Measurements from ENCODE around the gene EIF3F. TPM values are rescaled to one million over a fixed set of nuclear protein-coding genes. Genes with fewer than 3 reads are reported as not detected.

The EIF3F gene
- total and polyA plus RNA-seq, 2 of the 4 experiments (the other 2 are of a cell fraction) = 279 to 306 TPM

DNA sequence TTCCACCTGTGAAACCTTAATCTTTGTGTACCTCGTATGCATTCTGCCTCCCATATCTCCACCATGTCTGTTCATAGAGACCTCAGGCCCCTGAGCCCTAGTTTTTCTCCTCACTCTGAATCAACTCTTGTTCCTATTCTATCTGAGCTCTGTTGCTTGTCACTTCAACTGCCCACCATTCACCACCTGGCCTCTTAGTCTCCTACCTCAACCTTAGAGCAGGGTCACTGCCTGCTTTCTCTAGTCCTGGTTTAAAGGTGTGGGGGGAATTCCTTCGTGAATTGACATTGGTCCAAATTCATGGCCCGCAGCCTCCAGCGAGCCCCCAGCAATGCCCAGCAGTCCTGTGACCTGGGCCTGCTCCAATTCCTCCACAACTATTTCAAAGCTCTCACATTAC lies 54.4 kb downstream of the EIF3F start:
- Histone ChIP-seq H3K4me1 (ENCODE audit: control insufficient read depth, insufficient read depth, low read length) (no peaks in the 10 kb centered on the region), H2BK20ac (ENCODE audit: low read depth, low read length) (no peak overlapping the region), H2BK15ac (ENCODE audit: low read depth, low read length) (no peak overlapping the region), H3K23ac (ENCODE audit: low read depth, low read length) (no peak overlapping the region), H4K5ac (ENCODE audit: low read depth, low read length) (no peak overlapping the region), H3K18ac (ENCODE audit: low read depth, low read length) (no peak overlapping the region), H2BK5ac (ENCODE audit: low read depth, low read length, poor library complexity, severe bottlenecking) (no peak overlapping the region), H3K14ac (replicated peaks; ENCODE audit: low read depth, low read length) (no peak overlapping the region), H2AK9ac (replicated peaks; ENCODE audit: low read depth, low read length, poor library complexity) (no peak overlapping the region), H3K36me3 (ENCODE audit: control insufficient read depth, insufficient read depth, low read length) (no peaks in the 10 kb centered on the region), H3K9me3 (ENCODE audit: control insufficient read depth, insufficient read depth, low read length) (no peaks in the 10 kb centered on the region), H3K27ac (ENCODE audit: insufficient read depth, low read length) (no peak overlapping the region), H2AFZ (replicated peaks; ENCODE audit: low read length, poor library complexity) (no peak overlapping the region), H3K27me3 (ENCODE audit: control insufficient read depth, insufficient read depth, low read length) (peaks cover 10% of the 10 kb centered on the region), H4K8ac (ENCODE audit: low read depth in 2 of 2, low read length in 2 of 2) (no peak overlapping the region), H3K4me3 (ENCODE audit: insufficient read depth, low read depth, low read length) (no peak overlapping the region), H3K4me2 (ENCODE audit: low read depth, low read length) (no peak overlapping the region), H3K9ac (ENCODE audit: low read depth, low read length) (no peak overlapping the region), H3K4ac (ENCODE audit: low read depth, low read length) (no peak overlapping the region), H3K79me1 (ENCODE audit: low read depth in 1 of 2, low read length in 2 of 2) (no peaks in the 10 kb centered on the region), H3K56ac (ENCODE audit: extremely low read depth, insufficient read depth, low read length) (no peak overlapping the region), H4K20me1 (ENCODE audit: insufficient read depth, low read length) (no peaks in the 10 kb centered on the region), H2BK120ac (ENCODE audit: low read depth, low read length) (no peak overlapping the region), H3K9me1 (ENCODE audit: insufficient read depth, low read length) (no peaks in the 10 kb centered on the region), H4K91ac (ENCODE audit: insufficient read depth, low read depth, low read length) (no peak overlapping the region), H2AK5ac (ENCODE audit: low read depth, low read length) (no peak overlapping the region)
- ChIA-PET POLR2A (ENCODE audit: unreplicated experiment) (no interaction called here), CTCF (interaction anchor here (1.0 kb wide), 1 partner anchor 9 kb away, joined by 3 read pairs; no protein-coding TSS in a partner anchor)
- intact Hi-C loops (cut with micrococcal nuclease) (no loop called here), dilution Hi-C loops (cut with HindIII; ENCODE audit: low sequenced_read_pairs, unreplicated experiment) (no loop called here), in situ Hi-C loops (cut with MboI; ENCODE audit: low sequenced_read_pairs) (no loop called here)
- 86% methylated on average over 1 of the region's 4 CpGs; no CpG with 5 or more reads in 1 of the 2 experiments for WGBS, 2 experiments (ENCODE audit: extremely low coverage in 2 of 2, insufficient read length in 1 of 2)
- no TSS peak for BruUV-seq (replicated peaks)
- ATAC-seq (ENCODE audit: low read depth) (no peak), DNase-seq (no peak)
- no peak for TF ChIP-seq RAD21 (IDR thresholded peaks at IDR 0.05; ENCODE audit: low read length)
- no peak for TF ChIP-seq CEBPB (IDR thresholded peaks at IDR 0.05; ENCODE audit: low read depth, low read length)
- TF ChIP-seq SMC3 (IDR thresholded peaks at IDR 0.05; ENCODE audit: low read depth, low read length) = no peak
- no peak for TF ChIP-seq RFX5 (IDR thresholded peaks at IDR 0.05; ENCODE audit: low read depth, low read length)
- TF ChIP-seq, protein P1, sequence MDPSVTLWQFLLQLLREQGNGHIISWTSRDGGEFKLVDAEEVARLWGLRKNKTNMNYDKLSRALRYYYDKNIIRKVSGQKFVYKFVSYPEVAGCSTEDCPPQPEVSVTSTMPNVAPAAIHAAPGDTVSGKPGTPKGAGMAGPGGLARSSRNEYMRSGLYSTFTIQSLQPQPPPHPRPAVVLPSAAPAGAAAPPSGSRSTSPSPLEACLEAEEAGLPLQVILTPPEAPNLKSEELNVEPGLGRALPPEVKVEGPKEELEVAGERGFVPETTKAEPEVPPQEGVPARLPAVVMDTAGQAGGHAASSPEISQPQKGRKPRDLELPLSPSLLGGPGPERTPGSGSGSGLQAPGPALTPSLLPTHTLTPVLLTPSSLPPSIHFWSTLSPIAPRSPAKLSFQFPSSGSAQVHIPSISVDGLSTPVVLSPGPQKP (IDR thresholded peaks at IDR 0.05; ENCODE audit: borderline replicate concordance, low read depth, low read length) = no peak
- no peak for TF ChIP-seq POLR2A (IDR thresholded peaks at IDR 0.05; ENCODE audit: low read depth, low read length)
- no peak for TF ChIP-seq NFE2L2 (IDR thresholded peaks at IDR 0.05; ENCODE audit: low read depth, low read length)
- TF ChIP-seq, protein P2, sequence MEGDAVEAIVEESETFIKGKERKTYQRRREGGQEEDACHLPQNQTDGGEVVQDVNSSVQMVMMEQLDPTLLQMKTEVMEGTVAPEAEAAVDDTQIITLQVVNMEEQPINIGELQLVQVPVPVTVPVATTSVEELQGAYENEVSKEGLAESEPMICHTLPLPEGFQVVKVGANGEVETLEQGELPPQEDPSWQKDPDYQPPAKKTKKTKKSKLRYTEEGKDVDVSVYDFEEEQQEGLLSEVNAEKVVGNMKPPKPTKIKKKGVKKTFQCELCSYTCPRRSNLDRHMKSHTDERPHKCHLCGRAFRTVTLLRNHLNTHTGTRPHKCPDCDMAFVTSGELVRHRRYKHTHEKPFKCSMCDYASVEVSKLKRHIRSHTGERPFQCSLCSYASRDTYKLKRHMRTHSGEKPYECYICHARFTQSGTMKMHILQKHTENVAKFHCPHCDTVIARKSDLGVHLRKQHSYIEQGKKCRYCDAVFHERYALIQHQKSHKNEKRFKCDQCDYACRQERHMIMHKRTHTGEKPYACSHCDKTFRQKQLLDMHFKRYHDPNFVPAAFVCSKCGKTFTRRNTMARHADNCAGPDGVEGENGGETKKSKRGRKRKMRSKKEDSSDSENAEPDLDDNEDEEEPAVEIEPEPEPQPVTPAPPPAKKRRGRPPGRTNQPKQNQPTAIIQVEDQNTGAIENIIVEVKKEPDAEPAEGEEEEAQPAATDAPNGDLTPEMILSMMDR (conservative IDR thresholded peaks at IDR 0.05; ENCODE audit: low read depth, low read length) = no peak
- TF ChIP-seq MXI1 (IDR thresholded peaks at IDR 0.05; ENCODE audit: borderline replicate concordance, low read depth, low read length) = no peak
- TF ChIP-seq RCOR1 (IDR thresholded peaks at IDR 0.05; ENCODE audit: insufficient replicate concordance, low read length) = no peak
- TF ChIP-seq USF2 (IDR thresholded peaks at IDR 0.05; ENCODE audit: low read depth, low read length) = no peak
- TF ChIP-seq MAFK (IDR thresholded peaks at IDR 0.05; ENCODE audit: low read depth, low read length) = no peak
- no peak for TF ChIP-seq FOS (IDR thresholded peaks at IDR 0.05; ENCODE audit: low read depth, low read length)
